Measurements from ENCODE around the gene OFD1. TPM values are rescaled to one million over a fixed set of nuclear protein-coding genes. Genes with fewer than 3 reads are reported as not detected.
"Not testable (repeated sequence)": the region's sequence is repeated elsewhere in the genome, so short reads cannot be mapped to it uniquely, and the experiment has no call there.

The OFD1 gene
- total and polyA plus RNA-seq, 2 of the 8 experiments (the other 6 are each of a cell fraction or from before 2014, with no cell fraction given): 8.0 to 23.4 TPM

GRCh38 chrX:13721819-13722519 lies 12.6 kb upstream of the OFD1 start (continued):
- TF ChIP-seq MAX (IDR thresholded peaks at IDR 0.05) (no peak), ASH2L (IDR thresholded peaks at IDR 0.05; ENCODE audit: low read length) (no peak)

GRCh38 chrX:13724878-13725277 lies 9.7 kb upstream of the OFD1 start:
- POLR2A ChIA-PET (ENCODE audit: partially characterized antibody): interaction anchor here (1.2 to 3.6 kb wide), 2 partner anchors 9 to 10 kb away, joined by 3 to 19 read pairs; partner anchors contain the start of genes OFD1 and TRAPPC2
- H3K27ac ChIP-seq (ENCODE audit: low read depth, low read length): not testable (repeated sequence)

More at GRCh38 chrX:13724878-13725277, 9.7 kb upstream of the OFD1 start:
- not testable (repeated sequence) for H2BK5ac ChIP-seq (ENCODE audit: low read depth, low read length); FAIRE-seq; DNase-seq (ENCODE audit: low read depth in 1 of 2, low spot score in 2 of 2); H2AK5ac ChIP-seq (ENCODE audit: low read depth, low read length); H3K9ac ChIP-seq (replicated peaks in 1 of 4; ENCODE audit: extremely low read depth in 1 of 4, low read depth in 3 of 4, low read length in 3 of 4); H3K14ac ChIP-seq (ENCODE audit: insufficient read length); H4K5ac ChIP-seq (ENCODE audit: insufficient read length, low read depth, low read length); H4K8ac ChIP-seq (ENCODE audit: extremely low read depth, insufficient read depth, low read length); H3K4me3 ChIP-seq (ENCODE audit: extremely low read depth in 1 of 4, insufficient read depth in 2 of 4, low read depth in 3 of 4, low read length in 4 of 4); H3K79me2 ChIP-seq (ENCODE audit: control insufficient read depth in 1 of 2, insufficient read depth in 2 of 2, low read length in 2 of 2); H4K91ac ChIP-seq (replicated peaks; ENCODE audit: insufficient read length, low read length); H3K23ac ChIP-seq (ENCODE audit: insufficient read length); H2BK120ac ChIP-seq (replicated peaks; ENCODE audit: low read depth, low read length); H2BK12ac ChIP-seq (ENCODE audit: low read depth, low read length); H3K56ac ChIP-seq (replicated peaks; ENCODE audit: insufficient read length, low read depth, low read length); H3K4me1 ChIP-seq (replicated peaks in 1 of 4; ENCODE audit: control insufficient read depth in 3 of 4, insufficient read depth in 4 of 4, low read length in 3 of 4); H3K4ac ChIP-seq (replicated peaks; ENCODE audit: insufficient read length, low read depth, low read length); H3K36me3 ChIP-seq (ENCODE audit: control insufficient read depth in 2 of 4, insufficient read depth in 4 of 4, low read length in 3 of 4); H3K9me3 ChIP-seq (ENCODE audit: insufficient read depth in 2 of 2, low read depth in 1 of 2, low read length in 1 of 2); H3K79me1 ChIP-seq (ENCODE audit: low read depth, low read length); H3K23me2 ChIP-seq (ENCODE audit: low read depth, low read length); H2BK15ac ChIP-seq (ENCODE audit: low read length); H3K4me2 ChIP-seq (ENCODE audit: insufficient read depth in 1 of 2, low read depth in 2 of 2, low read length in 2 of 2); H4K20me1 ChIP-seq (replicated peaks in 1 of 2; ENCODE audit: control insufficient read depth in 1 of 2, insufficient read depth in 2 of 2, low read length in 2 of 2); H2BK20ac ChIP-seq (ENCODE audit: low read length); H3K27me3 ChIP-seq (replicated peaks in 1 of 4; ENCODE audit: control insufficient read depth in 3 of 4, extremely low read depth in 1 of 4, insufficient read depth in 3 of 4, low read length in 3 of 4); H2AFZ ChIP-seq (ENCODE audit: low read length); H3K18ac ChIP-seq (ENCODE audit: extremely low read depth, low read length)
- CTCF ChIA-PET (ENCODE audit: partially characterized antibody): interaction anchor here (0.7 to 1.6 kb wide), 4 partner anchors 10 to 24 kb away, joined by 3 to 5 read pairs (median 4); partner anchors contain the start of genes OFD1 and TRAPPC2
- 83% methylated on average over 7 of the region's 9 CpGs; no CpG with 5 or more reads in 1 of the 2 experiments for WGBS, 2 experiments (ENCODE audit: extremely low coverage in 1 of 2, insufficient coverage in 1 of 2, insufficient read length in 1 of 2, insufficient replicate concordance in 2 of 2, low coverage in 1 of 2, low lambda C conversion rate in 2 of 2, missing lambda C conversion rate in 1 of 2)

Data from H1 (cell line).